ENCODE measurements around the gene ZNF30.
A peak's percentile ranks its signal among the peaks of the same experiment; 100 is the strongest.
"Not testable (repeated sequence)": the region's sequence is repeated elsewhere in the genome, so short reads cannot be mapped to it uniquely, and the experiment has no call there.

The ZNF30 gene

GRCh38 chr19:34926685-34927375 lies at the start of gene ZNF30:
Gene ZNF30, plus strand, starts transcription at chr19:34926903. Its CDS starts 3,045 bp downstream, at chr19:34929948.
- DNase-seq, result peak; percentile 81

- DNase-seq, result no peak
Observed at GRCh38 chr19:34879563-34879962, 47.1 kb upstream of the ZNF30 start.

- no peak for DNase-seq
Observed at GRCh38 chr19:34880034-34880433, 46.7 kb upstream of the ZNF30 start.

- no peak for DNase-seq
Observed at GRCh38 chr19:34881982-34882381, 44.7 kb upstream of the ZNF30 start.

GRCh38 chr19:34888091-34888490 lies 38.6 kb upstream of the ZNF30 start:
- no peak for DNase-seq

- DNase-seq, result no peak
Observed at GRCh38 chr19:34900245-34900644, 26.5 kb upstream of the ZNF30 start.

GRCh38 chr19:34904664-34905527 lies 21.8 kb upstream of the ZNF30 start:
- no peak for DNase-seq

GRCh38 chr19:34910770-34911169 lies 15.9 kb upstream of the ZNF30 start:
- DNase-seq, result no peak

GRCh38 chr19:34917144-34917543 lies 9.6 kb upstream of the ZNF30 start:
- DNase-seq, result not testable (repeated sequence)

GRCh38 chr19:34918190-34918589 lies 8.5 kb upstream of the ZNF30 start:
- no peak for DNase-seq

- not testable (repeated sequence) for DNase-seq
Observed at GRCh38 chr19:34920090-34920786, 6.5 kb upstream of the ZNF30 start.

- no peak for DNase-seq
Observed at GRCh38 chr19:34925278-34925855, 1.3 kb upstream of the ZNF30 start.

- no peak for DNase-seq
Observed at GRCh38 chr19:34926361-34926684, 380 bp upstream of the ZNF30 start.

- no peak for DNase-seq
Observed at GRCh38 chr19:34932494-34932893, 5.8 kb downstream of the ZNF30 start.

- DNase-seq, result no peak
Observed at GRCh38 chr19:34936184-34936583, 9.5 kb downstream of the ZNF30 start.

- DNase-seq, result no peak
Observed at GRCh38 chr19:34938886-34939285, 12.2 kb downstream of the ZNF30 start.

GRCh38 chr19:34943861-34944573 lies 17.3 kb downstream of the ZNF30 start:
- DNase-seq, result no peak

GRCh38 chr19:34953092-34953491 lies 26.4 kb downstream of the ZNF30 start:
- no peak for DNase-seq

- DNase-seq, result no peak
Observed at GRCh38 chr19:34957830-34958751, 31.4 kb downstream of the ZNF30 start.

GRCh38 chr19:34959021-34959420 lies 32.3 kb downstream of the ZNF30 start:
- no peak for DNase-seq

GRCh38 chr19:34960103-34960805 lies 33.6 kb downstream of the ZNF30 start:
- no peak for DNase-seq
